GM12872 (cell line): ENCODE measurements around the gene LINGO1.

ENCODE experiments used
- CTCF ChIP-seq: IDR thresholded peaks from 3 replicates; pipeline ENCODE4 v1.5.1; 2011; ENCODE audit warnings: low read depth, mild to moderate bottlenecking, low read length, moderate library complexity; ENCODE audit not compliant: insufficient read depth

Gene LINGO1

GRCh38 chr15:77632534-77633133 is at the start of gene LINGO1:
TSS of gene LINGO1 (minus strand) at chr15:77632912. CDS start at chr15:77632315, 597 bp downstream.
- TF ChIP-seq CTCF, result no peak

GRCh38 chr15:77681362-77681761 is 48.6 kb upstream of the LINGO1 start:
- no peak for TF ChIP-seq CTCF

GRCh38 chr15:77676569-77677375 is 44.1 kb upstream of the LINGO1 start:
- TF ChIP-seq CTCF, result no peak

GRCh38 chr15:77675806-77676415 is 43.2 kb upstream of the LINGO1 start:
- TF ChIP-seq CTCF, result no peak

- TF ChIP-seq CTCF, result no peak
Observed at GRCh38 chr15:77674327-77674726, 41.6 kb upstream of the LINGO1 start.

GRCh38 chr15:77673866-77674265 is 41.2 kb upstream of the LINGO1 start:
- no peak for TF ChIP-seq CTCF

GRCh38 chr15:77672135-77672534 is 39.4 kb upstream of the LINGO1 start:
- TF ChIP-seq CTCF, result no peak
